Liver (tissue), 9 donors: ENCODE results near the gene ANAPC13. TPM values are rescaled to one million over a fixed set of nuclear protein-coding genes. Genes with fewer than 3 reads are reported as not detected.

Source experiments
- DNase-seq: peaks from one replicate; pipeline ENCODE4 v3.0.0-alpha.2; 2017; ENCODE audit warnings: low spot score
- H3K27ac ChIP-seq, 2 donors: one replicate each; pipeline ENCODE4 v1.7.0; 2013; ENCODE audit warnings: inconsistent platforms in 2 of 2, low read length in 2 of 2, control low read depth in 1 of 2, low read depth in 1 of 2, mild to moderate bottlenecking in 1 of 2
- H3K27me3 ChIP-seq, 4 donors: one replicate each; pipeline versions ENCODE4 v1.6.1 to v1.7.0; 2013; ENCODE audit warnings: low read length in 3 of 4, inconsistent platforms in 1 of 4, mild to moderate bottlenecking in 1 of 4, moderate library complexity in 1 of 4; ENCODE audit not compliant: control insufficient read depth in 4 of 4, insufficient read depth in 4 of 4
- H3K36me3 ChIP-seq, 4 donors: one replicate each; pipeline versions ENCODE4 v1.6.1 to v1.7.0; 2013; ENCODE audit warnings: low read length in 3 of 4, mild to moderate bottlenecking in 3 of 4, low read depth in 1 of 4, moderate library complexity in 1 of 4; ENCODE audit not compliant: control insufficient read depth in 4 of 4, insufficient read depth in 3 of 4
- H3K4me1 ChIP-seq, 4 donors: one replicate each; pipeline versions ENCODE4 v1.6.1 to v1.7.0; 2013; ENCODE audit warnings: low read length in 3 of 4, mild to moderate bottlenecking in 3 of 4, moderate library complexity in 1 of 4; ENCODE audit not compliant: control insufficient read depth in 4 of 4, insufficient read depth in 4 of 4
- H3K4me3 ChIP-seq, 3 donors: one replicate each; pipeline versions ENCODE4 v1.6.1 to v1.7.0; 2013; ENCODE audit warnings: low read length in 3 of 3, control low read depth in 1 of 3, low read depth in 1 of 3, mild to moderate bottlenecking in 1 of 3
- H3K9ac ChIP-seq, 2 donors: one replicate each; pipeline ENCODE4 v1.7.0; 2013; ENCODE audit warnings: low read length in 2 of 2, mild to moderate bottlenecking in 2 of 2, moderate library complexity in 2 of 2, control low read depth in 1 of 2, low read depth in 1 of 2
- H3K9me3 ChIP-seq, 4 donors: one replicate each; pipeline versions ENCODE4 v1.6.1 to v1.7.0; 2013; ENCODE audit warnings: low read length in 3 of 4; ENCODE audit not compliant: control insufficient read depth in 4 of 4
- ATF3 ChIP-seq: IDR thresholded peaks from 2 replicates; pipeline ENCODE4 v1.6.1; 2016; ENCODE audit warnings: antibody characterized with exemption
- CTCF ChIP-seq: fragments of 150-350 bp; IDR thresholded peaks from 2 replicates; pipeline ENCODE4 v1.5.1; 2017; ENCODE audit warnings: improper control_type of control experiment, low read depth, low read length; ENCODE audit not compliant: missing input control
- EGR1 ChIP-seq, 2 donors: IDR thresholded peaks; 2 replicates each; pipeline ENCODE4 v1.6.1; 2016 to 2018; ENCODE audit warnings: antibody characterized with exemption in 2 of 2, low read depth in 2 of 2
- FOXA1 ChIP-seq: IDR thresholded peaks from 2 replicates; pipeline ENCODE4 v1.6.1; 2016; ENCODE audit warnings: antibody characterized with exemption
- FOXA2 ChIP-seq: IDR thresholded peaks from 2 replicates; pipeline ENCODE4 v1.6.1; 2016; ENCODE audit warnings: antibody characterized with exemption
- GABPA ChIP-seq, 2 donors: IDR thresholded peaks in 1 of 2; conservative IDR thresholded peaks in 1 of 2; 2 replicates each; pipeline ENCODE4 v1.6.1; 2016; ENCODE audit warnings: antibody characterized with exemption in 2 of 2, mild to moderate bottlenecking in 1 of 2, moderate library complexity in 1 of 2
- HNF4G ChIP-seq: IDR thresholded peaks from 2 replicates; pipeline ENCODE4 v1.6.1; 2016; ENCODE audit warnings: antibody characterized with exemption
- JUND ChIP-seq, 2 donors: IDR thresholded peaks; 2 replicates each; pipeline ENCODE4 v1.6.1; 2016; ENCODE audit warnings: antibody characterized with exemption in 2 of 2
- MAX ChIP-seq: IDR thresholded peaks from 2 replicates; pipeline ENCODE4 v1.6.1; 2016; ENCODE audit warnings: antibody characterized with exemption
- NR2F2 ChIP-seq: IDR thresholded peaks from 2 replicates; pipeline ENCODE4 v1.6.1; 2016; ENCODE audit warnings: antibody characterized with exemption
- RAD21 ChIP-seq, 2 donors: IDR thresholded peaks; 2 replicates each; pipeline ENCODE4 v1.6.1; 2016; ENCODE audit warnings: antibody characterized with exemption in 2 of 2, mild to moderate bottlenecking in 2 of 2
- REST ChIP-seq: IDR thresholded peaks from 2 replicates; pipeline ENCODE4 v1.6.1; 2016; ENCODE audit warnings: antibody characterized with exemption, mild to moderate bottlenecking
- RXRA ChIP-seq, 2 donors: IDR thresholded peaks; 2 replicates each; pipeline ENCODE4 v1.6.1; 2017 to 2018; ENCODE audit warnings: antibody characterized with exemption in 2 of 2, mild to moderate bottlenecking in 1 of 2
- TAF1 ChIP-seq: conservative IDR thresholded peaks from 2 replicates; pipeline ENCODE4 v1.6.1; 2016; ENCODE audit warnings: antibody characterized with exemption, mild to moderate bottlenecking
- YY1 ChIP-seq: IDR thresholded peaks from 2 replicates; pipeline ENCODE4 v1.6.1; 2016; ENCODE audit warnings: antibody characterized with exemption, mild to moderate bottlenecking
- WGBS: extraction: QIAGEN DNeasy Blood & Tissue Kit; methylation state at CpG from one replicate; pipeline ENCODE4 v1.1.7; 2013; 5-methylcytosine and 5-hydroxymethylcytosine counted together
- polyA plus RNA-seq, 2 donors: library from polyadenylated mRNA; stranded (reverse) in 1 of 2; unstranded in 1 of 2; fragments of 200-250 nt in 1 of 2; fragments of >200 nt in 1 of 2; fragmentation: Nextera tagmentation in 1 of 2; extraction: Ambion mirVana in 1 of 2; gene quantifications; one replicate each; pipeline versions ENCODE4 v1.2.1 to v1.2.3, GENCODE V29; 2013 to 2015
- total RNA-seq, 2 donors: library from RNA; depleted of rRNA; stranded (reverse); fragments of >200 nt; gene quantifications; one replicate each; pipeline ENCODE4 v1.2.3, GENCODE V29; 2014
- donor health status: healthy.
- donor health status: healthy.
- donor health status: healthy.
- donor health status: healthy.
- donor health status: healthy.

The ANAPC13 gene
- total and polyA plus RNA-seq, 4 donors, result 20.9 to 80.9 (median 38.2) TPM

DNA sequence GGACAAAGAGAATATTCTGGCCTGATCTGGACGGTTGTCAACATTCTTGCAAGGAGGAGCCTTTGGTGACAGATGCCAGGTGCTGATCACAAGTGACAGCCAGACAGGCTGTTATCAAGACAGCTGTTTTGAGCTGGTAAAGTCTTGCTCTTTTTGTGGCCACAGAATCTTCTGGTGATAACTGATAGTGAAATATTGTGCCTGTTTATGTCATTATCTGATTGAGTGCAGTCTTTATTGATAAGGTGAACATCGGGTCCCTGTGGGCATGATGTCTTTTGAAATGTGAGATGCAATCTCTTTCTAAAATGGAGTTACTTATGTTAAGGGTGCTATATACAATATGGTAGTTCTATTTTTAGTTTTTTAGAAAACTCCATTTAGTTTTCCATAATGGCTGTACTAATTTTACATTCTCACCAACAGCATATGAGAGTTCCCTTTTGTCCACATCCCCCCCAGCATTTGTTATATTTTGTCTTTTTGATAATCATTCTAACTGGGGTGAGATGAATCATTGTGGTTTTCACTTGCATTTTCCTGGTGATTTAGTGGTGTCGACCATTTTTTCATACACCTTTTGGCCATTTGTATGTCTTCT, 10.8 kb upstream of the ANAPC13 start:
- TF ChIP-seq FOXA1 (no peak), TAF1 (no peak), EGR1 (IDR thresholded peaks at IDR 0.05; ENCODE audit: low read depth in 2 of 2) (no peak), NR2F2 (no peak), YY1 (no peak)
- Histone ChIP-seq H3K27ac (no peak overlapping the region), H3K9me3 (no peaks in the 10 kb centered on the region), H3K4me3 (no peak overlapping the region), H3K27me3 (no peaks in the 10 kb centered on the region), H3K36me3 (no peaks in the 10 kb centered on the region), H3K9ac (no peak overlapping the region), H3K4me1 (no peaks in the 10 kb centered on the region)
- no peak for DNase-seq
- WGBS, result 79% methylated on average over 3 of the region's 3 CpGs

DNA sequence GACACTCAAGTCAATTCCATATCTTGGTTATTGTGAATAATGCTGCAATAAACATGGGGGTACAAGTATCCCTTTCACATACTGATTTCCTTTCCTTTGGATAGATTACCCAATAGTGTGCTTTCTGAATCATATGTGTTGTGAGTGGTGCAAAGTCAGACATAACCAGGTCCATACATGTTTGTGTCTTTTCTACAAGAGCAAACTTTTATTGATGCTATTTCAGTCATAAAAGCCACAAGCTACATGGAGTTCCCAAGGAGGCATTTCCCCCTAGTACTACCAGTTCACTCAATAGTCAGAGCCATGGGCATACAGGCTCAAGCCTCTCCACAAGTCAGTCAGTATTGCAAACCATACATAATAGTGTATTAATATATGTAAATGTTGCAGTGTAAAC, 10.2 kb upstream of the ANAPC13 start:
- Histone ChIP-seq H3K27ac (no peak overlapping the region), H3K4me3 (no peak overlapping the region), H3K4me1 (no peaks in the 10 kb centered on the region), H3K36me3 (no peaks in the 10 kb centered on the region), H3K9me3 (no peaks in the 10 kb centered on the region), H3K9ac (no peak overlapping the region), H3K27me3 (no peaks in the 10 kb centered on the region)
- TF ChIP-seq YY1 (no peak), RXRA (IDR thresholded peaks at IDR 0.05) (no peak), CTCF (no peak), HNF4G (no peak), REST (no peak), FOXA1 (no peak), FOXA2 (no peak), RAD21 (IDR thresholded peaks at IDR 0.05) (no peak), EGR1 (IDR thresholded peaks at IDR 0.05; ENCODE audit: low read depth in 2 of 2) (no peak), ATF3 (no peak), JUND (IDR thresholded peaks at IDR 0.05) (no peak), NR2F2 (no peak), GABPA (IDR thresholded peaks at IDR 0.05 in 1 of 2, conservative IDR thresholded peaks at IDR 0.05 in 1 of 2) (no peak), MAX (no peak)
- DNase-seq, result no peak
